Caco-2 (cell line): ENCODE results near the gene ACTR10. TPM values are rescaled to one million over a fixed set of nuclear protein-coding genes. Genes with fewer than 3 reads are reported as not detected.

ENCODE experiments used
- BruUV-seq: library from RNA; stranded (reverse); fragments of 400-500 nt; replicated peaks from 2 replicates; lab custom pipeline; 2021; lab: Mats Ljungman, UMichigan
- CTCF ChIA-PET: fragments of 300-600 bp; sonication (Branson Sonifier 250); formaldehyde crosslinking; loops from one replicate; lab custom pipeline; 2022; ENCODE audit warnings: antibody characterized with exemption; lab: Charles Lee
- POLR2A ChIA-PET: fragments of 300-600 bp; sonication (Branson Sonifier 250); formaldehyde crosslinking; loops from one replicate; lab custom pipeline; 2022; ENCODE audit warnings: antibody characterized with exemption; lab: Charles Lee
- DNase-seq, 2 experiments: peaks; one replicate each; pipeline versions ENCODE4 v3.0.0 to v3.0.0-alpha.2; 2020 to 2022
- H3K27me3 ChIP-seq: replicated peaks from 2 replicates; pipeline ENCODE4 v1.6.0; 2011; ENCODE audit warnings: low read length; ENCODE audit not compliant: control insufficient read depth, insufficient read depth
- H3K36me3 ChIP-seq: 2 replicates; pipeline ENCODE4 v1.5.1; 2011; ENCODE audit warnings: low read length; ENCODE audit not compliant: control insufficient read depth, insufficient read depth
- H3K4me1 ChIP-seq: fragments of 250-450 bp; sonication (Bioruptor Pico); 2 replicates; pipeline ENCODE4 v1.5.1; 2020; ENCODE audit warnings: mild to moderate bottlenecking
- H3K4me3 ChIP-seq: 2 replicates; pipeline ENCODE4 v1.5.1; 2011; ENCODE audit warnings: low read depth, mild to moderate bottlenecking, control low read depth, low read length
- H3K9me3 ChIP-seq: fragments of 250-450 bp; sonication (Bioruptor Pico); 2 replicates; pipeline ENCODE4 v1.5.1; 2020; ENCODE audit warnings: mild to moderate bottlenecking, moderate library complexity
- H3K27ac Mint-ChIP-seq: one replicate; pipeline ENCODE4 v1.8.0; 2022; ENCODE audit warnings: mixed read lengths; ENCODE audit not compliant: unreplicated experiment
- H3K27me3 Mint-ChIP-seq: one replicate; pipeline ENCODE4 v1.8.0; 2022; ENCODE audit warnings: mixed read lengths; ENCODE audit not compliant: insufficient read depth, unreplicated experiment
- H3K36me3 Mint-ChIP-seq: one replicate; pipeline ENCODE4 v1.8.0; 2022; ENCODE audit warnings: mild to moderate bottlenecking, mixed read lengths; ENCODE audit not compliant: insufficient read depth, unreplicated experiment
- H3K4me1 Mint-ChIP-seq: one replicate; pipeline ENCODE4 v1.8.0; 2022; ENCODE audit warnings: low read depth, mixed read lengths; ENCODE audit not compliant: unreplicated experiment
- H3K4me3 Mint-ChIP-seq: one replicate; pipeline ENCODE4 v1.8.0; 2022; ENCODE audit warnings: mild to moderate bottlenecking, moderate library complexity, mixed read lengths; ENCODE audit not compliant: unreplicated experiment
- H3K9me3 Mint-ChIP-seq: one replicate; pipeline ENCODE4 v1.8.0; 2022; ENCODE audit warnings: mixed read lengths; ENCODE audit not compliant: unreplicated experiment
- intact Hi-C: fragments of 100-400 bp; cut with micrococcal nuclease; formaldehyde crosslinking; loops from one replicate; pipeline ENCODE4 v1.10.0; 2022; ENCODE audit not compliant: unreplicated experiment
- total RNA-seq: library from RNA; stranded (reverse); gene quantifications from 2 replicates; pipeline ENCODE4 v1.2.3, GENCODE V29; 2022
- TF ChIP-seq, protein P1 (sequence below), 2 experiments: fragments of 200-600 bp in 1 of 2; IDR thresholded peaks; 1 replicate in 1 of 2; 2 replicates in 1 of 2; pipeline versions ENCODE4 v1.5.1 to v1.8.0; 2011 to 2022; ENCODE audit warnings: antibody characterized with exemption in 1 of 2, control low read depth in 1 of 2, inconsistent platforms in 1 of 2, low read depth in 1 of 2, low read length in 1 of 2, mild to moderate bottlenecking in 1 of 2, moderate library complexity in 1 of 2; ENCODE audit not compliant: insufficient read depth in 1 of 2, severe bottlenecking in 1 of 2, unreplicated experiment in 1 of 2

The ACTR10 gene
- total RNA-seq, 1 experiment from 2014 or later = 49.0 TPM

DNA sequence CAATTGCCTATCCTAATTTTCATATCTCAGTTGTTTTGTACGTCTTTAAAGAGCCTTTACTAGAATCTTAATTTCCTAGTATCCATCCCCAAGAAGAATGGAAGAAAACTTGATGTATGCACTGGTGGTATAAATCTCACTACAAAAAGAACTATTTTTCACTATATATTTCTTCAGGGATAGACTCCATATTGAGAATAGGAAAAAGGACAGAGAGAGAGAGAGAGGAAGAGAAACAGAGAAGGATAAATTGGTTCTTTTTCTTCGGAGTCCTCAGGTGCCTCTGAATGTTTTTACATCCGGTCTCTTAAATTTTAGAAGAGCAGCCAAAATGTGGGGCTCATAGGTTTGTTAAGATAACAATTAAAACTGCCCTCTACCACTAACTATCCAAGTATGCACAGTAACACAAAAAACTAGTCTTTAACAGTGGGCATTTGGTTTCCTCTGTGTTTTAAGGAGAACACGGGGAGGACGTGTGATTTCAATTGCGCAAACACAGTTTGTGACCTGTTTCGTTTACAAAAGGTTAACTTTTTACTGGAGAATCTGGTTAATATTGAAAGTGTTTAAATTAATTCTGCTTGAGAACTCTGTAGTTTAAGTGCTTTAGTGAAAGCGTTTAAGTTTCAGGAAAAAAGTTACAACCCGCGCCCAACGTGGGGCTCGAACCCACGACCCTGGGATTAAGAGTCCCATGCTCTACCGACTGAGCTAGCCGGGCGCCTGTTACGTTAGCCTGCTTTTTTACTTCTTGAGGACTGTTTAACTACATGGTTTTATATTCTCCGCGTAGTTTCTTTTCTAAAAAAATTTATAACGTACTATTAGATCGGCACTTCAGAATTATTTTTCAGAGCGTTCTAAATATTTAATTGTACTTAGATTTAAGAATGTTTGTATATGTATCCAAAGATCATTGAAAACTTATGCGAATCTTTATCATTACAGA lies 39.6 kb downstream of the ACTR10 start:
- H3K4me3 ChIP-seq = peak overlapping the region; percentile 65
- CTCF ChIA-PET = no interaction called here
- no TSS peak for BruUV-seq
- H3K36me3 ChIP-seq = no peaks in the 10 kb centered on the region; the same call in 1 of the 2 replicates
- Mint-ChIP-seq H3K27ac (no peak overlapping the region), H3K4me1 (no peaks in the 10 kb centered on the region), H3K27me3 (no peaks in the 10 kb centered on the region), H3K36me3 (peaks cover 4% of the 10 kb centered on the region), H3K9me3 (no peaks in the 10 kb centered on the region), H3K4me3 (no peak overlapping the region)
- TF ChIP-seq, protein P1, sequence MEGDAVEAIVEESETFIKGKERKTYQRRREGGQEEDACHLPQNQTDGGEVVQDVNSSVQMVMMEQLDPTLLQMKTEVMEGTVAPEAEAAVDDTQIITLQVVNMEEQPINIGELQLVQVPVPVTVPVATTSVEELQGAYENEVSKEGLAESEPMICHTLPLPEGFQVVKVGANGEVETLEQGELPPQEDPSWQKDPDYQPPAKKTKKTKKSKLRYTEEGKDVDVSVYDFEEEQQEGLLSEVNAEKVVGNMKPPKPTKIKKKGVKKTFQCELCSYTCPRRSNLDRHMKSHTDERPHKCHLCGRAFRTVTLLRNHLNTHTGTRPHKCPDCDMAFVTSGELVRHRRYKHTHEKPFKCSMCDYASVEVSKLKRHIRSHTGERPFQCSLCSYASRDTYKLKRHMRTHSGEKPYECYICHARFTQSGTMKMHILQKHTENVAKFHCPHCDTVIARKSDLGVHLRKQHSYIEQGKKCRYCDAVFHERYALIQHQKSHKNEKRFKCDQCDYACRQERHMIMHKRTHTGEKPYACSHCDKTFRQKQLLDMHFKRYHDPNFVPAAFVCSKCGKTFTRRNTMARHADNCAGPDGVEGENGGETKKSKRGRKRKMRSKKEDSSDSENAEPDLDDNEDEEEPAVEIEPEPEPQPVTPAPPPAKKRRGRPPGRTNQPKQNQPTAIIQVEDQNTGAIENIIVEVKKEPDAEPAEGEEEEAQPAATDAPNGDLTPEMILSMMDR (IDR thresholded peaks at IDR 0.05; ENCODE audit: insufficient read depth in 1 of 2, low read depth in 1 of 2, low read length in 1 of 2, severe bottlenecking in 1 of 2, unreplicated experiment in 1 of 2) = no peak
- POLR2A ChIA-PET = interaction anchor here (0.6 to 1.2 kb wide), 2 partner anchors 35 to 59 kb away, joined by 3 to 5 read pairs; partner anchors contain the start of gene ARID4A
- 0 out of 2 replicates have a peak, but pooled peaks cover 6% of the 10 kb centered on the region for H3K4me1 ChIP-seq
- H3K27me3 ChIP-seq = no peaks in the 10 kb centered on the region
- H3K9me3 ChIP-seq = no peaks in the 10 kb centered on the region
- intact Hi-C loops = loop anchor here (5.0 kb wide), 1 partner anchor 37 kb away; the partner anchor contains the start of gene ACTR10
- DNase-seq = peak; percentile 60 to 79

DNA sequence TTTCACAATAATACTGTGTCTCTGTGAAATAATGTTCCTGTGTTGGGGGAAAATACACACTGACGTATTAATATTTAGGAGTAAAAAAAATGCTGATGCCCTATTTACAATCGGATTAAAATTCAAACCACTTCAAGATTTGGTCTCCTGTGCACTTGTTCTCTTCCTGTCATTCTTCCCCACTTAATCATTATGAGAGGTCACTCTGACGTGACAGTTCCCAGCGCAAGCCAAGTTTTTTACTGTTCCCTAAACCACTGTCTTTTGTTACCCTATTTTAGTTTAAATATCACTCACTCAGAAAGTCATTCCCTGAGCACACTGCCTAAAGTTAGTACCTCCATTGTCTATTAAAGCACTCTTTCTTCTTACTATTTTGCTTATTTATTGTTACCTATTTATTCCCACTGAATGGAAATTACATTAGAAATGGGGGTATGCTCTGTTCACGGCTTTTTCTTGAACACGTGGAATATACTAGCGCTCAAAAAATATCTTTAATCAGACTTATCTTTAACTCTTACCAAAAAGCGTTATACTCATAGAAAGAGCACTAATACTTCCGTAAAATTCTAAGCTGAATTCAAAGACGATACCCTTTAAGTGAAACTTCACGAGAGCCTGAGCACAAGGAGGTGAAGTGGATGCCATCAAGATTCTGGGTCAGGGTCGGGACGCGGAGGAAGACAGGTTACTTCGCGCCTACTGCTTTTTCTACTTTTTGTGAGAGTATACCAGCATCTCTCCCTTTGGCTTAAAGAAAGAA lies 44.0 kb downstream of the ACTR10 start:
- peak in 1 of 2 experiments; percentile 21 for DNase-seq
- Mint-ChIP-seq H3K27me3 (no peaks in the 10 kb centered on the region), H3K9me3 (no peaks in the 10 kb centered on the region), H3K4me3 (peak overlapping the region; percentile 96), H3K27ac (peak overlapping the region; percentile 99), H3K4me1 (peaks cover 9% of the 10 kb centered on the region), H3K36me3 (peaks cover 36% of the 10 kb centered on the region)
- BruUV-seq = TSS peak; percentile 96
- intact Hi-C loops = loop anchor here (1.0 to 5.0 kb wide), 3 partner anchors 42 to 54 kb away; partner anchors contain the start of genes ACTR10 and ARID4A
- CTCF ChIA-PET = interaction anchor here (0.6 to 1.3 kb wide), 3 partner anchors 42 to 112 kb away, joined by 3 to 7 read pairs (median 4); partner anchors contain the start of gene ARID4A
- TF ChIP-seq, protein P1 (IDR thresholded peaks at IDR 0.05; ENCODE audit: insufficient read depth in 1 of 2, low read depth in 1 of 2, low read length in 1 of 2, severe bottlenecking in 1 of 2, unreplicated experiment in 1 of 2) = no peak
- POLR2A ChIA-PET = interaction anchor here (1.1 to 1.7 kb wide), 6 partner anchors 11 to 54 kb away, joined by 3 to 27 read pairs (median 6); partner anchors contain the start of gene ARID4A
- H3K4me1 ChIP-seq = peaks cover 21% of the 10 kb centered on the region; the same call in 1 of the 2 replicates
- H3K4me3 ChIP-seq = peak overlapping the region; percentile 96
- H3K27me3 ChIP-seq = no peaks in the 10 kb centered on the region
- H3K36me3 ChIP-seq = no peaks in the 10 kb centered on the region
- H3K9me3 ChIP-seq = no peaks in the 10 kb centered on the region
